Kidney capillary endothelial cell (primary cell): ENCODE measurements around the gene SELENOV.

Source experiments
- DNase-seq: peaks from one replicate; pipeline ENCODE4 v3.0.0-alpha.2; 2018; ENCODE audit warnings: low spot score

SELENOV gene

GRCh38 chr19:39558624-39559117 lies 43.7 kb downstream of the SELENOV start:
- DNase-seq: no peak

- DNase-seq: peak; percentile 67
These were observed 48.5 kb downstream of the SELENOV start for GRCh38 chr19:39563408-39563807.

GRCh38 chr19:39566064-39566463 lies 51.1 kb downstream of the SELENOV start:
- no peak for DNase-seq

GRCh38 chr19:39568604-39569003 lies 53.7 kb downstream of the SELENOV start:
- DNase-seq: peak; percentile 62
